ENCODE measurements around the gene PALM. TPM values are rescaled to one million over a fixed set of nuclear protein-coding genes. Genes with fewer than 3 reads are reported as not detected.
A peak's percentile ranks its signal among the peaks of the same experiment; 100 is the strongest.
"Not testable (repeated sequence)": the region's sequence is repeated elsewhere in the genome, so short reads cannot be mapped to it uniquely, and the experiment has no call there.

The PALM gene
- total RNA-seq, 2 donors from 2014 or later: 8.7 to 11.9 TPM

DNA sequence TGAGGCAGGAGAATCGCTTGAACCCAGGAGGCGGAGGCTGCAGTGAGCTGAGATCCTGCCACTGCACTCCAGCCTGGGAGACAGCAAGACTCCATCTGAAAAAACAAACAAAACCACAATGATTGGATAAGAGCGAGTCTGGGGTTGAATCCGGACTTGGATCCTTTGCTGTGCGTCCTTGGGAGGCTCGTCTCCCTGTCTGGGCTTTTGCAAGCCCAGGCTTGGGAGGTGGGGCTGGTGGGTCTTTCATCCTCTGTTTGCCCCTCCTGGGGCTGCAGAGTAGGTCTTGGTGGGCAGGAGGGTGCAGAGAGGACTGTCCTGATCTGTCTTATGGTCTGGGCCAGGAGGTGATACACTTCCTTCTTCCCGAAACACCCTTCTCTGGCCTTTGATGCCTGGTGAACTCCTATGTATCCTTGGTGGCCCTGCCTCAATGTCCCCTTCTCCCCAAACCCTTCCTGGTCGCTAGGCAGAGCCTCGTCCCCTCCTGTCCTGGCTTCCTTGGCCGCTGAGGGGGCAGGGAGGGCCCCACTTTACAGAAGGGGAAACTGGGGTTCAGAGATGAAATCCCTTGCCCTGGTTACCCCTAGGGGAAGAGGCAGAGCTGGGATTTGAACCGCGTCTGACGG, 16.8 kb downstream of the PALM start:
- no peak for ATAC-seq
- intact Hi-C loops (cut with DNase I, micrococcal nuclease): no loop called here
- no peak for DNase-seq

DNA sequence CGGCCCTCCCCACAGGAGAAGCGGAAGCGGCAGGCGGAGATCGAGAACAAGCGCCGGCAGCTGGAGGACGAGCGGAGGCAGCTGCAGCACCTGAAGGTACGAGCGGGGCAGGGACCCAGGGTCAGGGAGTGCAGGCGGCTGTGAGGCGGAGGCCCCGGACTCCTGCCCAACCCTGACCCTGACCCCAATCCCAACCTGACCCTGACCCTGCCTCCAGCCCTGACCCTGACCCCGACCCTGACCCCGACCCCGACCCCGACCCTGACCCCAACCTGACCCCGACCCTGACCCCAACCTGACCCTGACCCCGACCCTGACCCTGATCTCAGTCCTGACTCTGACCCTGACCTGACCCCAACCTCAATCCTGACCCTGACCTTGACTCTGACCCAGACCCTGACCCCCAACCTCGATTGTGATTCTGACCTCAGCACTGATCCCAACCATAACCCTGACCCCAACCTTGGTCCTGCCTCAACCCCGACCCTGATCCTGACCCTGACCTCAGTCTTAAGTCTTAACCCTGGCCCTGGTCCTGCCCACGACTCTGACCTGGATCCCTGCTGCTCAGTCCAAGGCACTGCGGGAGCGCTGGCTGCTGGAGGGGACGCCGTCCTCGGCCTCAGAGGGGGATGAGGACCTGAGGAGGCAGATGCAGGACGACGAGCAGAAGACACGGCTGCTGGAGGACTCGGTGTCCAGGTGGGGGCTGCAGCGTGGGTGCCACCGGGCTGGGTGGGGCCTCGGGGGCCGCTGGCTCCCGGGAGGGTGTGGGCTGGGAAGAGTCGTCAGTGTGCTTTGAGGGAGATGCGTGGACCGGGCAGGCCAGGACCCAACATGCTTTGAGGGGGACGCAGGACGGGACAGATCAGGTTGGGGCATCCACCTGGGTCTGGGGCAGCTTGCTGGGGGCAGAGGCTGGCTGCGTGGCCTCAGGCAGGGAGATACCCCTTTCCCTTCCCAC, 18.5 kb downstream of the PALM start:
- DNase-seq: no peak
- ATAC-seq: no peak
- intact Hi-C loops (cut with DNase I, micrococcal nuclease): no loop called here

DNA sequence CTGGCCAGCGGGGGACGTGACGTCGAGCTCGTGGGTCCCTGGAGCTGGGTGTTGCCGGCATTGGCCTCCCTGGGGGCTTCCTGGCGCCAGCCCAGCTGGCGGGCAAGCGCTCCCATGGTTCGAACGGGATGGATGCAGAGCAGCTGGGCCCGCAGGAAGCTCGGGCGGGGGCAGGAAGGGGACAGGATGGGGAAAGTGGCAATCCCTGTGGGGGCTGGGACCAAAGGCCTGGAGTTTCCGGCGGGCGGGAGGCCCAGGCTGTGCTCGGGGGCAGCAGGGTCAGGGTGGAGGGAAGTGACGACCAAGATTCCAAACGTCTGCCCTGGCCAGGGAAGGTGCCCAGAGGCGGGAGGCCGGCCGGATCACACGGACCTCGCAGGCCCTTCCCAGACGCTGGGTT, 19.3 kb downstream of the PALM start:
- ATAC-seq (no peak), DNase-seq (no peak)
- intact Hi-C loops (cut with DNase I, micrococcal nuclease): no loop called here

DNA sequence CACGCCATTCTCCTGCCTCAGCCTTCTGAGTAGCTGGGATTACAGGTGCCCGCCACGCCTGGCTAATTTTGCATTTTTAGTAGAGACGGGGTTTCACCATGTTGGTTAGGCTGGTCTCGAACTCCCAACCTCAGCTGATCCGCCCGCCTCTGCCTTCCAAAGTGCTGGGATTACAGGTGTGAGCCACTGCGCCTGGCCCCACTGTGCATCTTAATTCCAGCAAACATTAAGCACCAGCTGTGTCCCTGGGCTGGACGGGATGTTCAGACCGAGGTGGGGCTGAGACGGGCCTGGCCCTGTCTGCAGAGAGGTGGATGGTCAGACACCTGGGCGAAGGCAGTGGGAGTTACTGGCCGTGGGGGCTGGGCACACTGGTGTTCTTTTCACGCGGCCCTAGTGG, 20.8 kb downstream of the PALM start:
- ATAC-seq; DNase-seq; intact Hi-C loops (cut with DNase I, micrococcal nuclease): not testable (repeated sequence)

DNA sequence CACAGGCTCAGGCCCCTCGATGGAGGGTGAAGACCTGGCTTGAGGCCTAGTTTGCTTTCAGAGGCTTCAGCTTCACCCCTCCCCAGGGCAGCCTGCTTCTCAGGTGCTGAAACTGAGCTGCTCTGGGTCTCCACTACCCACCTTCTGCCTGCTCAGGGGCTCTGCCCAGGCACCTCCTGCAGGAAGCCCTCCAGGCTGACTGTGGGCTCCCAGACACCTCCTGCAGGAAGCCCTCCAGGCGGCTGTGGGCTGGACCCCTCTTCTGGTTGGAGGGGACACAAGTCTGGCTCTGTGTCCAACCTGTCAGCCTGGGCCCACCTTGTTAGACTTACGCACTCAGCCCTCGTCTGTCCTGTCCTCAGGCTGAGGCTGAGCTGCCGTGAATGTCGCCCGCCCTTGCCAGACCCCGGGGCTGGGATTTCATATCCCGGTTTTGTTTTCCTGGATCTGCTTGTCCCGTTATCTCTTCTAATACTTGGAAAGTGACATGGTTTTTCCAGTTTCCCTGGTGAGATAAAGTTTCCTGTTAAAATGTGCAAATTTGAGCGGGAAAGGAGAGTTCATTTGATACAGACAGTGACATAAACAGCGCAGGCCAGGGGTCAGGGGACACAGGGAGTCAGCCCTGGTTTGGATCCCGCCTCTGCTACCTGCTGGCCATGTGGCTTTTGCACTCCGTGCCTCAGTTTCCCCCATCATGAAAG, 21.4 kb downstream of the PALM start:
- intact Hi-C loops (cut with DNase I, micrococcal nuclease): loop anchor here in 1 of 2 donors (5.0 to 10.0 kb wide), 2 partner anchors 58 to 145 kb away; partner anchors contain the start of gene HCN2

DNA sequence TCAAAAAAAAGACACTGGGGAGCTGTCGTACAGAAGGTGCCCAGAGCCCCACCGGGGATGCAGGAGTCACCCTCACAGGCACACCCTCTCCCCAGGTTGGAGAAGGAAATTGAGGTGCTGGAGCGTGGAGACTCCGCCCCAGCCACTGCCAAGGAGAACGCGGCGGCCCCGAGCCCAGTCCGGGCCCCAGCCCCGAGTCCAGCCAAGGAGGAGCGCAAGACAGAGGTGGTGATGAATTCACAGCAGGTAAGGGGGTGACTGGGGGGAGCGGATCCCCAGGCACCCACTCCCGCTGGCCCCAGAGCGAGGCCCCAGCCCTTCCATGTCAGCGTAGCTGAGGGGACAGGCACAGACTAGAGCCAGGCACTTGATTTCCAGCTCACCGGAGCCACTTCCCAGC, 22.3 kb downstream of the PALM start:
- intact Hi-C loops (cut with DNase I, micrococcal nuclease): loop anchor here in 1 of 2 donors (5.0 to 10.0 kb wide), 2 partner anchors 59 to 146 kb away; partner anchors contain the start of gene HCN2
- no peak for DNase-seq
- no peak for ATAC-seq

More for the DNA sequence above, 21.4 kb downstream of the PALM start:
- ATAC-seq: no peak
- DNase-seq: no peak

DNA sequence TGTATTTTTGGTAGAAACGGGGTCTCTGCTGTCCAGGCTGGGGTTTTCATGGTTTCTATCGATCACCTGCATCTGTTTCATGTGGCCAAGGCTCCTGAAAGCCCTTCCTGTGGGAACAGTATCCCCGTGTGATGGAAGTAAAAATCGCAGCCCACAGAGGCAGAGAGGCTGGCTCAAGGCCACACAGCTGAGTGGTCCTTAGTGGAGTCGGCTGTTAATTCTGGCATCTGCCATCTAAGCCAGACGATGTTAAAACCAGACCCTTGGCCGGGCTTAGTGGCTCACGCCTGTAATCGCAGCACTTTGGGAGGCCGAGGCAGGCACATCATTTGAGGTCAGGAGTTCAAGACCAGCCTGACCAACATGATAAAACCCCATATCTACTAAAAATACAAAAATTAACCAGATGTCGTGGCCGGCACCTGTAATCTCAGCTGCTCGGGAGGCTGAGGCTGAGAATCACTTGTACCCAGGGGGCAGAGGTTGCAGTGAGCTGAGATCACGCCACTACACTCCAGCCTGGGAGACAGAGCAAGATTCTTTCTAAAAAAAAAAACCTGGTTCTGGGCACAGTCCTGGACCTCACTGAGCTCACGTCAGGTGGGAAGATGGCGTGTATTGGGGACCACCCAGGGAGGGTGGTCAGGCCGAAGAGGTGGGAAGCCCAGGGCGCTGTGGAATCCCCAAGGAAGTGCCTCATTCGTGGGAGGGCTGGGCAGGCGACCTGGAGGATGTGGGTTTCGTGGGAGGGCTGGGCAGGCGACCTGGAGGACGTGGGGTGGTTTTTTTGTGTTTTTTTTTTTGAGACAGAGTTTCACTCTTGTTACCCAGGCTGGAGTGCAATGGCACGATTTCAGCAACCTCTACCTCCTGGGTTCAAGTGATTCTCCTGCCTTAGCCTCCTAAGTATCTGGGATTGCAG, 23.7 kb downstream of the PALM start:
- intact Hi-C loops (cut with DNase I, micrococcal nuclease): loop anchor here (2.0 to 10.0 kb wide), 3 partner anchors 60 to 148 kb away; partner anchors contain the start of gene HCN2 (in 1 of the 2)
- ATAC-seq: no peak
- no peak for DNase-seq

DNA sequence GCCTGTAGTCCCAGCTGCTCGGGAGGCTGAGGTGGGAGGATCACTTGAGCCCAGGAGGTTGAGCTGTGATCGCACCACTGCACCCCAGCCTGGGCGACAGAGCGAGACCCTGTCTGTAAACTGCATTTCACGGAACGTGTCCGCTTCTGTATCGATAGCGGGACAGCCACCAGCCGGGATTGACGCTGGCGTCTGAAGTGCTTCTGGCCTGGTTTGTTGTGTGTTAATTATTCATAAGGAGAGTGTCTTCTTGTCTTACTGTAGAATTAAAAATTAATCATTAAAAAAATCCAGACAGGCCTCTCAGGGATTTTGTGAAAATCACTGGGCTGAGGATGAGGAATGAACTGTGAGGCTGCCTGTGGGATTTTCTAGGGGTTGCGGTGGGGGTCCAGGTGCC, 26.0 kb downstream of the PALM start:
- intact Hi-C loops (cut with DNase I, micrococcal nuclease): loop anchor here in 1 of 2 donors (5.0 to 10.0 kb wide), 2 partner anchors 62 to 150 kb away; partner anchors contain the start of gene HCN2
- no peak for ATAC-seq
- DNase-seq: no peak

DNA sequence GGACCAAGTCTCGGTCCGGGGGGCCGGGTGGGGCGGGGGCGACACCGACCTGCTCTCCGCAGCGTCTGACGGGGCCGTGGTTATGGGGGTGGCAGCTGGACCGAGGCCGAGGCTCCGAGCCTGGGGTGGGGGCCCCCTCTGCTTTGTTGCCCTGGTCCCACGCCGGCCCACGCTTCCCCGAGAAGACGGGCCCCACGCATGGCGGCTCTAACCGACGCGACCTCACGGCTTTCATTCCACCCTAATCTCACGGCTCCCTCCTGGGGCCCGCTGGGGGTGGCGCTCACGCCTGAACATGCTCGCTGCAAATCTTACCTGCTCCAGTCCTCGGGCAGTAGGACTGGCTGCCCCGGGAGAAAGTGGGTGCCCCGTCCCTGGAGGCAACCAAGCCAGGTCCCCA, 27.4 kb downstream of the PALM start:
- intact Hi-C loops (cut with DNase I, micrococcal nuclease): loop anchor here in 1 of 2 donors (10.0 kb wide), 1 partner anchor 151 kb away; the partner anchor contains the start of gene HCN2
- ATAC-seq (no peak), DNase-seq (no peak)

DNA sequence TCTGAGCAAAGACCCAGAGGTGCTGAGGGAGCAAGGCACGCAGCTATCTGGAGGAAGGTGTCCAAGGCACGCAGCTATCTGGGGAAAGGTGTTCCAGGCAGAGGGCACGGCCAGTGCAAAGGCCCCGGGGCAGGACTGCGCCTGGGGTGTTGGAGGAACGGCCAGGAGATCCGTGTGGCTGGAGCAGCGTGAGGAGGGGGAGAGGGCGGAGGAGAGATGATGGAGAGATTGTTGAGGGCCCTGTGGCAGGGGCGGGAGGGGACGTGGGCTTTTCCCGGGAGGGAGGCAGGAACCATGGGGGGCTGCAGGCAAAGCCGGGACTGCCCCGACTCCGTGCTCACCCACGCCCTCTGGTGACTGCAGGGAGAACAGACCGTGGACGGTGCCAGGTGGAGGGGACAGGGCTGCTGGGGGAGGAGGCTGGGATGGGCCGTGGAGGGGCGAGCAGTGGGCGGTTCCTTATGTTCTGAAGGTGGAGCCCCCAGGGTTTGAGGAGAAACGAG, 28.9 kb downstream of the PALM start:
- ATAC-seq (peak; percentile 36), DNase-seq (peak; percentile 46 to 65)
- intact Hi-C loops (cut with DNase I, micrococcal nuclease): loop anchor here in 1 of 2 donors (10.0 kb wide), 1 partner anchor 153 kb away; the partner anchor contains the start of gene HCN2

DNA sequence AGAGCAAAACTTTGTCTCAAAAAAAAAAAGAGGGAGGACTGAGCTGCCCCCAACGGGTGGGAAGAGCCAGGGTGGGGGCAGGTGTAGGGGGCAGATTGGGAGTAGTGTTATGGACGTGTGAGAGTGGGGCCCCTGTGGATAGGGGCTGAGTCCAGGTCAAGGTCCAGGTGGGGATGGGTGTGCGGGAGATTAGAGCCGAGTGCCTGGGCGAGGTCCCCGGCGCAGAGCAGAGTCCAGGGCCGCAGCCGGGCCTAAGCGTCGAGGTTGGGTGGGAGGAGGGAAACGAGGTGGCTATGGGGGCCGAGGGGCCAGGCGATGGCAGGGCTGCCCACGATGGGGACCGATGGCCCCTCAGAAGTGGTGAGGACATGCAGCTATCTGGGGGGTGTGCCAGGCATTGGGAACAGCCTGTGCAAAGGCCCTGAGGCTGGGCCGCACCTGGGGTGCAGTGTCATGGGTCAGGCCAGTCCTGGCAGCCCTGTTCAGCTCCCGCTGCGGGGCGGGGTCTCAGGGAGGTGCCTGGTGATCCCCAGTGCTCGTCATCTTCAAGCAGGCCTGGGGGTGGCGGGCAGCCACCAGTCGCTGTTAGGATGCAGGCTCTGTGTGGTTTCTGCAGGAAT, 29.9 kb downstream of the PALM start:
- ATAC-seq (peak; percentile 80), DNase-seq (peak; percentile 78 to 79)
- intact Hi-C loops (cut with DNase I, micrococcal nuclease): loop anchor here in 1 of 2 donors (10.0 kb wide), 1 partner anchor 154 kb away; the partner anchor contains the start of gene HCN2

DNA sequence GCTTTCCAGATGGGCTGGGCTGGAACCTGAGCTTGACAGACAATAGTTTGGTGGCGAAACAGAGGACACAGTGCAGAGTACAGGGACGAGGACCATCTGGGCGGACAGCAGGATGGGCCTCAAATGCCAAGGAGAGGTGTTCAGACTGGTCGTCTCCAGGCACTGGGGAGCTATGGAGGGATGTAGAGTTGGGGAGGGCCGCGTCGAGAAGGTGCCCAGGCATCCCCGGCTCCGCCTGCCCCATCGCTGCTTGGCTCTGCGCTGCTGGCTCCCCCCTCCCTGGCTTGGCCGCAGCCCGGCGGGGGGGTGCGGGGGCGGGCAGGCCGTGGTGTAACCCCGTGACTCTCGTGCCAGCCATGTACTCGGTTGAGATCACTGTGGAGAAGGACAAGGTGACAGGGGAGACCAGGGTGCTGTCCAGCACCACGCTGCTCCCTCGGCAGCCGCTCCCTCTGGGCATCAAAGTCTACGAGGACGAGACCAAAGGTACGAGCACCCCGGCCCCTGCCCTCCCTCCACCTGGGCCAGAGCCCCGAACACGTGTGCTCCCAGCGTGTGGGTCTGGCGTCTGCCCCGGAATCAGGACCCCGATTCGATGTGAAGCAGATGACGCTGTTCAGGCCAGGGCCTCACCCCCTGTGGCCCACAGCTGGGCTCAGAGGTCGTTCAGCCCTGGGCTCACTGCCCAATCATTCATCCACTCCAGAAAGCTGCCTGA, 31.4 kb downstream of the PALM start:
- DNase-seq (peak in 1 of 2 donors; percentile 28), ATAC-seq (peak; percentile 30)

DNA sequence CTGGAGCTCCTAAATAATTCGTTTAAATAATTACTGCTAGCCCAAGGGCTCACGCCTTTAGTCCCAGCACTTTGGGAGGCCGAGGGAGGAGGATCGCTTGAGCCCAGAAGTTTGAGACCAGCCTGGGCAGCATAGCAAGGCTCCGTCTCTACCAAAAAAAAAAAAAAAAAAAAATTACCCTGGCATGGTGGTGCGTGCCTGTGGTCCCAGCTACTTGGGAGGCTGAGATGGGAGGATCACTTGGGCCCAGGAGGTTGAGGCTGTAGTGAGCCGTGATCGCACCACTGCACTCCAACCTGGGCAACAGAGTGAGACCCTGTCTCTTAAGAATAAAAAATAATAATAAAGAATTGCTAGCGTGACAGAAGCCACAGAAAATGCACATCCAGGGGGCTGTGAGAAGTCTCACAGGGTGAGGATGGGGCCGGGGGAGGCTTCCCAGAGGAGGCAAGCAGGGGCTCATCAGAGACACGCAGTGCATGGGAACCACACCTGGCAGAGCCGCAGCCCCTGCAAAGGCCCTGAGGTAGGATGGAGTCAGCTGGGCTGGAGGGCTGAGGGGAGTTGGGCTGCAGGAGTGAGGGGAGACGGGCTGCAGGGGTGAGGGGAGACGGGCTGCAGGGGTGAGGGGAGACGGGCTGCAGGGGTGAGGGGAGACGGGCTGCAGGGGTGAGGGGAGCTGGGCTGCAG, 32.2 kb downstream of the PALM start:
- ATAC-seq; DNase-seq; intact Hi-C loops (cut with DNase I, micrococcal nuclease): not testable (repeated sequence)

More for the DNA sequence above, 31.4 kb downstream of the PALM start:
- intact Hi-C loops (cut with DNase I, micrococcal nuclease): loop anchor here in 1 of 2 donors (10.0 kb wide), 1 partner anchor 155 kb away; the partner anchor contains the start of gene HCN2

DNA sequence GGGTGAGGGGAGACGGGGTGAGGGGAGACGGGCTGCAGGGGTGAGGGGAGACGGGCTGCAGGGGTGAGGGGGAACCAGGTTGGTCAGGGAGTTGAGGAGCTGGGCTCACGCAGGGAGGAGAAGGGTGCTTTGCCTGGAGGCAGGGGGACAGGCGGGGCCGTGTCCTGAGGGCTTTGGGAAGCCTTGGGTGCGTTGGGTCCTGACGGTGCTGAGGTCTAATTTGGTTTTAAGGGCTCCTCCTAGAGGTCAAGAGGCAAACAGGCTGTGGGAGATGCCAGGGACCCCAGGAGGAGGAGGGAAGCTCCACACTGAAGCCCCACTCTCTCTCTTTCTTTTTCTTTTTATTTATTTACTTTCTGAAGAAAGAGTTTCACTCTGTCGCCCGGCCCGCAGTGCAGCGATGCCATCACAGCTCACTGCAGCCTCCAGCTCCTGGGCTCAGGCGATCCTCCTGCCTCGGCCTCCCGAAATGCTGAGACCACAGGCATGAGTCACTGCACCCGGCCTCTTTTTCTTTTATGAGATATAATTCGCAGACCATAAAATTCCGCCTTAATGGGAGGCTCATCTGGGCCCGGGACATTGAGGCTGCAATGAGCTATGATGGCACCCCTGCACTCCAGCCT, 32.9 kb downstream of the PALM start:
- DNase-seq (peak in 1 of 2 donors; percentile 24), ATAC-seq (no peak)
- intact Hi-C loops (cut with DNase I, micrococcal nuclease): no loop called here

DNA sequence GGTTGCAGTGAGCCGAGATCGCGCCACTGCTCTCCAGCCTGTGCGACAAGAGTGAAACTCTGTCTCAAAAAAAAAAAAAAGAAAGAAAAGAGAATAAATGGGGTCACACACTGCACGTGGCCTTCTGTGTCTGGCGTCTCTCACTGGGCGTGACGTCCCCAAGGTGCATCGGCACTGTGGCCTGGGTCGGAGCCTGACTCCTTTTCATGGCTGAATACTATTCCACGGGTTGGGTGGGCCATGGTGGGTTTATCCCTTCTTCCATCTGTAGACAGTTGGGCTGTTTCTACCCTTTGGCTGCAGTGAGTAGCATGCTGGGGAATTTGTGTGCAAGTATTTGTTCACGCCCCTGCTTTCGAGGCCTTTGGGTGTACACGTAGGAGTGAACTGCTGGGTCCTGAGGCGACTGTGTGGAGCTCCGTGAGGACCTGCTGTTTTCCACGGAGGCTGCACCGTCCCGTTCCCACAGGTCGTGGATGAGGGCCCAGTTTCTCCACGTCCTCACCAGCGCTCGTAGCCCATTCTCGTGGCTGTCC, 33.9 kb downstream of the PALM start:
- intact Hi-C loops (cut with DNase I, micrococcal nuclease): no loop called here
- DNase-seq (no peak), ATAC-seq (no peak)
